Fibroblast of skin of back (primary cell): ENCODE results near the gene DIP2C.
"Not testable (repeated sequence)": the region's sequence is repeated elsewhere in the genome, so short reads cannot be mapped to it uniquely, and the experiment has no call there.

Source experiments
- DNase-seq: peaks from one replicate; pipeline ENCODE4 v3.0.0-alpha.2; 2013

DIP2C gene

DNA sequence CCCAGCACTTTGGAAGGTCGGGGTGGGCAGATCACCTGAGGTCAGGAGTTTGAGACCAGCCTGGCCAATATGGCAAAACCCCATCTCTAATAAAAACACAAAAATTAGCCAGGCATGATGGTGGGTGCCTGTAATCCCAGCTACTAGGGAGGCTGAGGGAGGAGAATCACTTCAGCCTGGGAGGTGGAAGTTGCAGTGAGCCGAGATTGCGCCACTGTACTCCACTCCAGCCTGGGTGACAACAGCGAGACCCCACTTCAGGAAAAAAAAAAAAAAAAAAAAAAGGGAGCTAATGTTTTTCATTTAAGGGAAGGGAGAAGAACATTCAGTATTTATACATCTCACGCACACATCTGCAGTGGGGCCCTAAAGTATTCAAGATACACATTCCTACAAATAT, 176.8 kb downstream of the DIP2C start:
- DNase-seq: not testable (repeated sequence)

DNA sequence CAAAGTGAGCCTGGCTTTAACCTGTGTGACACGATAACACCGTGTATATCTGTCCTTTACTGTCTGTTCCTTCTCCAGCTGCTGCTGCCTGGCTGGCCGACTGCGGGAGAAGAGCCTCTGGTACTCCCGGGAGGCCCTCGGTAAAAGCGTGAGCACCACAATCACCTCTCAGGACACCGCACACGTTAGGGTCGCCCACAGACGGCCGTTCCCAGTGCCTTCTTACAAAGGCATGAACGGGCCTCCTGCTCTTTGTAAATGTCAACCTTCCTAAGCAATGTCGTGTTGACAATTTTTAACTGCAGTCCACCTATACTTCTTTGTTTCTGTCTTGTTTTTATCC, 177.6 kb downstream of the DIP2C start:
- DNase-seq: no peak

DNA sequence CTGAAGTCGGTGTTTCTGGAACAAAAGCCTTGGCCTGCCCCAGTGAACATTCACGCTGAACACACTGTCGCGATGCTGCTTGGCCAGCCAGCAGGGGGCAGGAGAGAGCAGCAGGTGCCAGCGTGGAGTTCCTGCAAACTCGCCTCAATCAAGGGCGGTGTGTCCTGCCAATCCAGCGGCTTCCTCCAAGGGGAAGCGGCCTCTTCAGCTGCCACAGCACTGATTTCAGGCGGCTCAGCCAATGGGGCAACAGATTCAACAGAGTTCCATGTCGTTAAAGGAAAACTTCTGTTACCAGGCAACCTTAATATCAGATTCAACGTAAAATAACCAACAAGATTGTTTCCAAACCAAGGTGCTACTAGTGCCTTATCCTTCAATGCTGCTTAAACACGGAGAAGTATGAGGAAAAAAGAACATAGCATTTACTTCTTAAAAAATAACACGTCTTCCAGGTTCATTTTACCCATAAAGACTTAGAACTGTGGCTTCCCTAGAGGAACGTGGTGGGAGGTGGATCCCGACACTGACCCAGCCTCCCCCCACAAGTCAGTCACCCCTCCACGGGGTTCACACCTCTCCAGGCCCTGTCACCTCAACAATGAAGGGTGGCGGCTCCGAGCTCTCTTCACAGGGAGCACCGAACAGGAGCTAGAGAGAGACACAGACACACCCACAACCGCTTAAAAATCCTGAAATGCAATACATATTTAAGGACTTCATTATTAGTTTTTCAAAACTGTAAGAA, 178.2 kb downstream of the DIP2C start:
- peak; percentile 91 for DNase-seq

DNA sequence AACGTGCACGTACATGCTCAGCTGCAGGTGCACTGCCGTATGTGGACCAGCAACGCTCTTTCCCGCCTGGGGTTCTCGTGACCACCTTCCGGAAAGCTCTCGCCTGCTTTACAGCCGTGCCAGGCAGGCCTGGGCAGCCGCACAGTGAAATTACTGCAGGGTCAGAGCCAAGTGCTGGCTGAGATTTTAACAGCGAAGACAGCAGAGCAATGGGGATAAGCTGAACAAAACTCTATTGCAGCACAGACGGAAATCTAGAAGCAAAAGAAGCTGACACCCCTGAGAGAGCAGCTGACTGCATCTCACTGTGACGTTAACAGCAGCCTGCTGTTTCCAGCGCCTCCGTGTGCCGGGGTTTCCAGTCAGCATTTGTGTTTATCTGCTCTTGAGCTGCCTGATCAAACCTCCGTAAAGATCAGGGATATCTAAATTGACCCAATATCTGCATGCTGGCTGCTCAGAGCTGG, 179.0 kb downstream of the DIP2C start:
- no peak for DNase-seq

DNA sequence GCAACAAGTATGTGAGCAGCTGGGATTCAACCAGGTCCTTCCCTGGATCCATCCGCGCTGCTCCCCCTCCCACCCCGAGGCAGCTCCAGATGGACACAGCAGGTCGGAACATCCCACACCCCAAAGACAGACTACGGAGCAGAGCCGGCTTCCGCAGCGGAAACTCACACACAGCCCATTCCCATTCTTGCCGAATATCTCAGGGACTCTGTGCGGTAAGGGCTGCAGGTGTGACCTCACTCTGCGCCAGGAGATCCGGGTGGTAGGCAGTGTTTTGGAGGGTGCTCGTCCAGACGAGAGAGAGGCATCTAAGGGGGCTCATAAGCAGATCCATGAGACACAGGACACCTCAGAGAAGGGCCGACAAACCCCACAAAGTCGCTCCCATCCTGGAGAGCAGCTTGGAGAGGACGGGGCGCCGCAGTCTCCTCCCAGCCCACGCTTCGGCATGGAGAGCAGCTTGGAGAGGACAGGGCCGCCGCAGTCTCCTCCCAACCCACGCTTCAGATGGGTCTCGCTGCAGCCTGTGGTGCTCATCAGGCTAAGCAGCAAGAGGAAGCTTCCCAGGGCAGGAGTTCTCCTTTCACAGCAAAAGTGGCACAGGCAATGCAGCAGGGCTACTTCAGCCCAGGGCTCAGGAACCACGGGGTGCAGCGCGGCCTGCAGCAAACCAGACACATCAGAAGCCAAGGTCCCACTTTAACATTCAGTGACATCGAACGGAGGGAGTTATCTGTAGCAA, 179.9 kb downstream of the DIP2C start:
- no peak for DNase-seq

DNA sequence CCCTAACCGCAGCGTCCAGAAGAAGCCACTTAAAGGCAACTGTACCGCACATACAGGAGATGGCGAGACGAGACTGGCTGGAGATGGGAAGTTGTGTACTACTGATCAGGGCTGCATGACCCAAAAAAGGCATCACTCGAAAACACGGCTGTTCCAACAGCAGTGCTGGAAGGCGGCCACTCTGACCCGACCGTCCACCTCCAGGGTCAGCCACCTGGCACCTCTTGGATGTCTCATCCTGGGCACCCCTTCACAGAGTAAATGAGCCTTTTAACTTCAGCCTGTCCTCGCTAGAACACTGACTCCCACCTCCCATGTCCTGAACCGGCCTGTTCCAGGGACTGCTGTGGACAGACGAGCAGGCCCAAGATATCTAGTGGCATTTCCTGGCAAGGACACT, 180.7 kb downstream of the DIP2C start:
- no peak for DNase-seq

DNA sequence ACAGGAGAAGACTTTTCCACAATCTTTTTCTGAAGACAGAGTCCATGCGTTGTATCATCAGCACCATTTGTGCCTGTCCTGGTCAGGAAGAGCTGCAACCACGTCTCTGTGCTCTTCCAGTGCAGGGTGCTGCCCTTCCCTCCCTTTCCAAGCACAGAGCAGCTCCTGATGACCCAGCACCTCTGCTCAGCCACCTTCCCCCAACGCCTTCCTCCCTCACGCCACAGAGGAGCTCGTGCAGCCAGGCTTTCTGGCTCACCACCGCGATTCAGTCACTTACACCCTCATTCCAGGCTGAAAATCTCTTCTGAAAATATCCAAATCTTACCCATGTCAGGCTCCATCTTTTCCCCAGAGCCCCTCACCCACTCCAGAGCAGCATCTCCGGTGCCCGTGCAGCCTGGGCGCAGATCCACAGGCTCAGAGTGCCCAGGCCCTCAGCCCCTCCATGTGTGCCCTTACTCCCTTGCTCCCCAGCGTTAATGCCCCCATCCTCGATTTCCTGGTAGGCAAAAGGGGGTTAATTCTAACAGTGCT, 181.5 kb downstream of the DIP2C start:
- DNase-seq: no peak

DNA sequence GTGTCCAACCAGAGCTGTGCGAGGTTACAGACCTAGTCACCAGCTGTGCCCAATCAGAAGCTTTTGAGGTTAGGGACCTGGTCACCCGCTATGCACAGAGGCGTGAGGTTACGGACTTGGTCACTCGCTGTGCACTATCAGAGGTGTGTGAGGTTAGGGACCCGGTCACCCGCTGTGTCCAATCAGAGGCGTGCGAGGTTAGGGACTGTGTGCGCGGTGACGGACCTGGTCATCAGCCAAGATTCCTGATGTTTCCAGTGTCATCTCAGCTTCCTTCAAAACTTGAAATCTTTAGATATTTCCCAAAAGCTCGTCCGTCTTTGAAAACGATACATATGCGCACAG, 182.1 kb downstream of the DIP2C start:
- no peak for DNase-seq

DNA sequence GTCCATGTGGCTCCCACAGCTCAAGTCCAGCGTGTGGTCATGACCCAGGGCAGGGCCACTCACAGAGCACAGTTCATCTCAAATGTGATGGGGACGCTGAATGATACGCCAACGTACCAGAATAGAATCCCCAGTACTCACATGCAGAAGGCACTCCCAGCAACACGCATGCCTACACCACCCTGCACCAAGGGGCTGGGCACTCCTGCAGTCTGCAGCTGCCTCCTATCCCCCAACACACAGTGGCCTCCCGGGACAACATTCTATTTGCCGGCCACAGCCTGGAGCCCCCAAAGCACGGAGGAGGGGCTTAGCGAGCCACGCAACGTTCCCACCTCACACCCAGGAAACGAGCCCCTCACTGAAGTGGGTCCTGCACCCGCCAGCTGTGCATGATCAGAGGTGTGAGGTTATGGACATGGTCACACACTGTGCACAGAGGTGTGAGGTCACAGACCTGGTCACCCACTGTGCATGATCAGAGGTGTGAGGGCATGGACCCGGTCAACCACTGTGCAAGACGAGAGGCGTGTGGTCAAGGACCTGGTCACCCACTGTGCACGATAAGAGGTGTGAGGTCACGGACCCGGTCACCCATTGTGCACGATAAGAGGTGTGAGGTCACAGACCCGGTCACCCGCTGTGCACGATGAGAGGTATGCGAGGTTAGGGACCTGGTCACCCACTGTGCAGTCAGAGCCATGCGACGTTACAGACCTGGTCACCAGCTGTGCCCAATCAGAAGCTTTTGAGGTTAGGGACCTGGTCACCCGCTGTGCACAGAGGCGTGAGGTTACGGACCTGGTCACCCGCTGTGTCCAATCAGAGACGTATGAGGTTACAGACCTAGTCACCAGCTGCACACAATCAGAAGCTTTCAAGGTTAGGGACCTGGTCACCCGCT, 182.8 kb downstream of the DIP2C start:
- no peak for DNase-seq

DNA sequence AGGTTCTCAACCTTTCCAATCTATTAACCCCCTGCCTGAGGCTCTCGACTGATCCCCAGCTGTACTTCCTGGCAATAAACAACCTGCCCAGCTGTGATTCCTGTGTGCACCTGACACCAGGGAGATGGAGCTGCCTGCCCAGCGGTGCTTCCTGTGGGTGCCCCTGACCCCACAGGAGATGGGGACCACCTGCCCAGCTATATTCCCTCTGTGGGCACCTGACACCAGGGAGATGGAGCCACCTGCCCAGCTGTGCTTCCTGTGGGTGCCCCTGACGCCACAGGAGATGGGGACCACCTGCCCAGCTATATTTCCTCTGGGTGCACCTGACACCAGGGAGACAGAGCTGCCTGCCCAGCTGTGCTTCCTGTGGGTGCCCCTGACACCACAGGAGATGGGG, 184.0 kb downstream of the DIP2C start:
- no peak for DNase-seq

DNA sequence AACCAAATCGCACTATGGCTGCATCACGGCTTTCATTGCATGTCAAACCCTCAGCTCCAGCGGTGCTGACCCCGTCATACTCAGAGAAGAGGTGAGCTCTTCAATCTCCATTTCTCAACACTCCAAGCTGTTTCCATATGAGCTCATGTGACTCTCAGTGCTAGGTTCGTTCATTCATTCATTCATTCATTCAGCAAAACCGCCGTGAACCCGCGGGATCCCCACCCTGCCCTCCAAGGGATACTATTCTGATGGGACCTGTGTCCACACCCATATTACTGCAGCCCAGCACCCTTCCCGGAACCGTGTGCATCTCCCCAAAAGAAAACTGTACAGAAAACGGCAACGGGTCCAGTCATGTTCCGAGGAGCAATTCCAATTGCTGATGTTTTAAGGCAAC, 184.7 kb downstream of the DIP2C start:
- no peak for DNase-seq

DNA sequence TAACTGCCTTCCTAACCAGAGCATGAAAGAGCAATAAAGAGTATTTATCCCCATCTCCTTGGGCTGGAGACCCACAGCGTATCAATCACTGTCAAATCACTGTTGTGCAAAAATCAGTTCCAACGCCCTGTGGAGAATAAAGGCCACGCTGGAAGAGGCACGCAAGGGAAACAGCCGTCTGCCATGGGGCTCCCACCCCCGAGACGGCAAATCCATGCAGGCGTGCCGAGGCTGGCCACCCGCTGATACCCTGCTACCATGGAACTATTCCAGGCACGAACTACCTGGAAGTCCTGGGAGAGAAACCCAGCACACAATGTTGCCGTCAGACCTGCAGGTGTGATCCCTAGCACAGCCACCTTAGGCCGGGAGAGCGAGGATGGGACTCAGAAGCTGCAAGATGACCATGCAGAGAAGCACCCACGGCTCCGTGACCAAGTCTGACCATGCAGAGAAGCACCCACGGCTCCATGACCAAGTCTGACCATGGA, 185.3 kb downstream of the DIP2C start:
- no peak for DNase-seq

DNA sequence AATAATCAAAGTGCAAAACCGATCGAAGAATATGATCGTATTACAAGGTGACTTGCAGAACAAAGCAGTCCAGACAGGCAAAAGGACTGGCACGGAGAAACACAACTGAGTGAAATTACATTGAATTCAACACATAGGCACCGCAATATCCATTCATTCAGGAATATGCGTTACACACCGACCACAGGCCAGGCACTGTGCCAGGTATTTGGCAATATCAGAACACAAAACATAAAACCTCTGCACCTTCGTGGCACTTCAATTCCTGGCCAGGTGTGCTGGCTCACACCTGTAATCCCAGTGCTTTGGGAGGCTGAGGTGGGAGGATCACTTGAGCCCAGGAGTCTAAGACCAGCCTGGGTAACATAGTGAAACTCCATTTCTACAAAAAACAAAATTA, 187.9 kb downstream of the DIP2C start:
- DNase-seq: no peak

DNA sequence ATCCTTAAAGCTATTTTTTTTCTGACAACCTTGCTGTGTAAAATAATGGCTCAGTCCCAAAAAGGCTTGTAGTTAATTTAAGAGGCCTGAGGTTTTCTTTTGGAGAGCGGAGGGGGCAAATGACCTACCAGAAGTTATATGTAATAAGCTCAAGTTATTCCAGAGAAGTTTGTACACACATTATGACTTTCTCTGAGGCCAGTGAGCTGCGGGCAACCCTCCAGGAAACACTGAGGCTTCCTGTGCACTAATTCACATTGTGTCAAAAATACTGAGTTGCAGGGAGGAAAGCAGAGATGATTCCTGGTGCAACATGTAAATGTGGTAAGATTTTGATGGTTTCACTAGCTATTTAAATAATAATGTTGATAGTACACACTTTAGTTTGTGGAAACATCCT, 188.6 kb downstream of the DIP2C start:
- DNase-seq: peak; percentile 37

DNA sequence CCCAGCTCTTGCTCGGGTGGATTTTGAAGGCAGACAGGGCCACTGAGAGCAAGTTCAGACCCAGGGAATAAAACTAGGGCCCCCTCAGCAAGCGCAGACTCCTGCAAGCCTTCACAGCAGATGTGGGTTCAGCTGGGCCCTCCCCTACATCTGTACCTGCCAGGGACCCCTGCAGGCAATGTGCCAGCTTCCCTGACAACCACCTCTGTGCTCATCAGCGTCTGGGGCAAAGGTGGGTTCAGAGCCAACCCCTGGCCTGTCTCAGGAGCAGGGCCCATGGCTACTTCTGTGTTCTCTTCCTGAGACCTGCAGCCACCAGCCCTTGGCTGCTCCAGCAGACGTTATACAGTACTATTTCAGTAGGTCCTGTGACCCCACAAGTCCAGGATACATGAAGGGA, 189.5 kb downstream of the DIP2C start:
- DNase-seq: no peak

DNA sequence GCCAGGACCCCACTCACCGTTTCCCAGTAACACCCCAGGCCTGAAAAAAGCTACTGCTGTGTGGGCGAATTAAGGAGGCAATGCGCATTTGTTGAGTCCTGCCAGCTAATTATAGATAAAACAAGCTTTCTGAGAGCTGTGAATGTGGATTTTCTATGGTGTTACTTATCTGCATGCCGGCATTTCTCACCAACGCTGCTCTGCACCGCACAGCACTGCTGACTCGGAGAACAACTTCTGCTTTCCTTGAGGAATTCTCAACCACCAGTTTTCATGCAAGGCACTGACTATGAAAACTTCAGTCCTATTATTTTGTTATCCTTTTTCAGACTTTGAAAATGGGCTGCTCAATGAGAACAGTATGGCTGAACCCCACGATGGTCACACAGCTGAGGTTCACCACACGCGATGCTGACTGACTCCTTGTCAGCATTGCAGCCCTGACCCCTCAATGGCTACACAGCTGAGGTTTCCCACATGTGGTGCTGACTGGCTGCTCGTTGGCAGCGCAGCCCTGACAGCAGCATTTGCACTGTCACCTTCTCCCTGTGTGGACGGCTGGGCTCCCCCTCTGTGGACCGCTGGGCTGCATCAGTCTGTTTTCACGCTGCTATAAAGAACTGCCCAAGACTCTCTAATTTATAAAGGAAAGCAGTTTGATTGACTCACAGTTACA, 190.6 kb downstream of the DIP2C start:
- DNase-seq: no peak

DNA sequence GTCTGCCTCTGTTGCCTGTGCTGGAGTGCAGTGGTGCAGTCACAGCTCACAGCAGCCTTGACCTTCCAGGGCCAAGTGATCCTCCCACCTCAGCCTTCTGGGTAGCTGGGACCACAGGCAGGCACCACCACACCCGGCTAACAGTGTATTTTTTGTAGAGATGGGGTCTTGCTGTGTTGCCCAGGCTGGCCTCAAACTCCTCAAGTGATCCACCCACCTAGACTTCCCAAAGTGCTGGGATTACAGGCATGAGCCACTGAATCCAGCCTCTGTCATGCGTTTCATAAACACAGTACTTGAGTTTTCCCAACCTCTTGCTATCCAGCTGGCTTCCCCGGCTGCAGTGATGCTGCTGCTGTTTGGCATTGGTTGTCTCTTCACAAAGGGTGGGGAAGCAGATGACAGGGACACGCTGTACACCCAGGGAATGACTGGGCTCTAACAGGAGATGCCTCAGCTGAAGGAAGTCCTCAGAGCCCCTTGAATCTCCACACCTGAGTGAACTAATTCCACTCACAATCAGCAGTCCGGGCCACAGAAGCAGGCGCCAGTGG, 191.5 kb downstream of the DIP2C start:
- no peak for DNase-seq

DNA sequence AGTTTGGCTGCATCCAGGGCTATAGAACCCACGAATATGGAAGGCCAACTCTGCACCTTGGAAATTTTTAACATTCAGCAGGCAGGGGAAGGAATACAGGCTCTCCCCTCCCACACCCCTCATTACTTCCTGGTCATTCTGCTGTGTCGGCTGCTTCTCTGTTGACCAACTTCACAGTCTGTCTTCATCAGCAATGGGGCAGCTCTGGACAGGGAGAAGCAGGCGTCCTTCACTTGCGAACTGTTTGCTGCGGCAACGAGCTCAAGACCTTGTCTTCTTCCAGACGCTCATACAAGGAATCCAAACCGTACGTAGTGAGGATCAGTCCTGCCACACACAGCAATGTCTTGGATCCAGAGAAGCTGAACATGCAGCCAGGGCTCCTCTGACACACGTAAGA, 192.2 kb downstream of the DIP2C start:
- no peak for DNase-seq

DNA sequence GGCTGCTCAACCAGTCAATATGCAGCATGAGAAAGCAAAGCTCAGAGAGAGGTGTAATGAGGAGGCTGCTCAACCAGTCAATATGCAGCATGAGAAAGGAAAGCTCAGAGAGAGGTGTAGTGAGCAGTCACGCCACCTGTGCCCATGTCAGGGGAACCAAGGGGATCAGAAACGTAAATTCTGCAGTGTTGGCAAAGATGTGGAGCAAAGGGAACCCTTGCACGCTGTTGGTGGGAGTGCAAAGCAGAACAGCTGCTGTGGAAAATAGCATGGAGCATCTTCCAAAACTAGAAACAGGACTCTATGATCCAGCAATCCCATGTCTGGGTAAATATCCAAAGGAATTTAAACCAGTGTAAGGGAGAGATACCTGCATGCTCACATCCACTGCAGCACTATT, 194.9 kb downstream of the DIP2C start:
- DNase-seq: no peak

DNA sequence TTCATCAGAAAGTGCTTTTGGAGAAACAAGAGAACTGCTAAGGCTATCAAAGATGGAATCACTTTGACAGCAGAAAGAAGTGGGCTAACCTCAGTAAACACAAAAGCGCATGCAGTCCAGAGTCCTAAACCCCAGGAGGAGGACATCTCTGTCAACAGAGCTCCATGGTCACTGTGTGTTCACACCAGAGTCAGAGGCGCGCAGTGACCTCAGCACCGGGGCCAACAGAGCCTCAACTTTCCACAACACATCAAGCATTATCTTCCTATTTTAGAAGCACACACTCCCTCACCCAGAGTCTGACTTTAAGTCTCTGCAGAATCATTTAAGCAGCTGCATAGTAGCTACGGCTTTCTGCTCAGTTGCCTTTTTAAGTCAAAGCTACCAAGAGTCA, 195.3 kb downstream of the DIP2C start:
- no peak for DNase-seq

DNA sequence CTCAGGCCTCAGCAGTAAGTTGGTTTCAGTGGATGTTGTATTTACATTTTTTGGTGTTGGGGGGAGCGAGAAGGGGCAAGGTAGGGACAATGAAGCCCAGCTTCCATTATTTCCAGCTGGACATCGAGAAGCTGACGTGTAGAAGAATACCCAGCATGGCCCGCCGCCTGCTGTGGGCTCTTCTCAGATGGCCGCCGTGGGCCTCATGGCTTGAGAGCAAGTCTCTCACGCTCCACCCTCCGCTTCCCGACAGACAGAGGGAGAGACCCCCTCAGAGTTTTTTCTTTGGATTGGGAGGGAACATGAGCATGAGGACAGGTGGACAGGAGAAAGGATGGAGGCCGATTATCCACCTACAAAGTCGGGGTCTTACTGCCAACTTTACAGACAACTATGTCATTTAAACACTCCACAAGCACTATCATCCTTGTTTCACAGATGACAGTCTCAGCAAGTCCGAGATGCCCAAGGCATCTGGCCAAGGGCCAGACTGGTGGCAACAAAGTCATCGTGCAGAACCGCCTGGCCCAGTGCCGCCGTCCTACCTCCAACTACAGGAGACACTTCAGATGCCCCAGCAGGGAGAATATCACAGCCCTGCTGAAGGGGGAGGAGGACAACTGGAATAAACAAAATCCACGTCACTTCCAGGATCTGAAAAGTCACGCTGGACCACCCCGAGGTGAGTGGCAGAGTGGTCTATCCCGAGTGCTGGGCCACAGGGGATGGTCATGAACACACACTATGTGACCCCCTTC, 195.9 kb downstream of the DIP2C start:
- DNase-seq: no peak
